SK-N-SH treated with all-trans-retinoic acid at 6 μM for 48 hours (cell line): ENCODE measurements around the gene CXCL17.

Experiments used
- ATAC-seq: fragments of 200-7000 bp; cut with Tn5 transposase; 3 replicates; pipeline ENCODE4 v1.9.1; 2020; ENCODE audit warnings: mild to moderate bottlenecking, moderate library complexity
- ARNTL ChIP-seq: fragments of 450-650 bp; formaldehyde crosslinking; IDR thresholded peaks from 2 replicates; pipeline ENCODE4 v1.5.0; 2020; ENCODE audit warnings: low read depth, mild to moderate bottlenecking, moderate library complexity, borderline replicate concordance
- BACH2 ChIP-seq: fragments of 250-450 bp; sonication (Bioruptor Pico); IDR thresholded peaks from 2 replicates; pipeline ENCODE4 v1.9.0; 2021; ENCODE audit warnings: mild to moderate bottlenecking, borderline replicate concordance
- ESRRG ChIP-seq: fragments of 250-450 bp; sonication (Bioruptor Pico); IDR thresholded peaks from 2 replicates; pipeline ENCODE4 v1.6.1; 2021; ENCODE audit warnings: mild to moderate bottlenecking
- GLIS3 ChIP-seq: fragments of 250-450 bp; sonication (Bioruptor Pico); IDR thresholded peaks from 2 replicates; pipeline ENCODE4 v1.5.0; 2020; ENCODE audit warnings: mild to moderate bottlenecking, moderate library complexity
- ISL1 ChIP-seq: fragments of 250-450 bp; sonication (Bioruptor Pico); IDR thresholded peaks from 2 replicates; pipeline ENCODE4 v2.1.2; 2022; ENCODE audit warnings: mild to moderate bottlenecking, moderate library complexity
- OSR1 ChIP-seq: fragments of 250-450 bp; sonication (Bioruptor Pico); IDR thresholded peaks from 2 replicates; pipeline ENCODE4 v1.8.0; 2022; ENCODE audit warnings: moderate library complexity, mild to moderate bottlenecking, inconsistent platforms
- PPARA ChIP-seq: fragments of 250-450 bp; sonication (Bioruptor Pico); IDR thresholded peaks from 2 replicates; pipeline ENCODE4 v1.5.0; 2020; ENCODE audit warnings: mild to moderate bottlenecking, borderline replicate concordance
- RARB ChIP-seq: fragments of 250-450 bp; sonication (Bioruptor Pico); IDR thresholded peaks from 2 replicates; pipeline ENCODE4 v1.8.0; 2021; ENCODE audit warnings: mild to moderate bottlenecking, moderate library complexity
- SNAI2 ChIP-seq: fragments of 250-450 bp; sonication (Bioruptor Pico); IDR thresholded peaks from 2 replicates; pipeline ENCODE4 v1.5.0; 2020; ENCODE audit warnings: mild to moderate bottlenecking, moderate library complexity
- TCF4 ChIP-seq: fragments of 250-450 bp; sonication (Bioruptor Pico); IDR thresholded peaks from 2 replicates; pipeline ENCODE4 v1.8.0; 2021; ENCODE audit warnings: mild to moderate bottlenecking, moderate library complexity, borderline replicate concordance
- TOX ChIP-seq: fragments of 250-450 bp; sonication (Bioruptor Pico); IDR thresholded peaks from 2 replicates; pipeline ENCODE4 v1.8.0; 2021; ENCODE audit warnings: mild to moderate bottlenecking, moderate library complexity, borderline replicate concordance
- ZC3H10 ChIP-seq: fragments of 250-450 bp; sonication (Bioruptor Pico); IDR thresholded peaks from 2 replicates; pipeline ENCODE4 v1.5.1; 2021; ENCODE audit warnings: mild to moderate bottlenecking, moderate library complexity
- ZFP3 ChIP-seq: fragments of 250-450 bp; sonication (Bioruptor Pico); IDR thresholded peaks from 2 replicates; pipeline ENCODE4 v1.5.0; 2020; ENCODE audit warnings: mild to moderate bottlenecking, moderate library complexity
- ZFP30 ChIP-seq: fragments of 450-650 bp; formaldehyde crosslinking; IDR thresholded peaks from 2 replicates; pipeline ENCODE4 v1.5.0; 2022; ENCODE audit warnings: mild to moderate bottlenecking, moderate library complexity
- ZNF565 ChIP-seq: fragments of 450-650 bp; formaldehyde crosslinking; conservative IDR thresholded peaks from 2 replicates; pipeline ENCODE4 v1.5.0; 2020; ENCODE audit warnings: low read depth, mild to moderate bottlenecking, moderate library complexity
- ZNF8 ChIP-seq: fragments of 450-650 bp; formaldehyde crosslinking; IDR thresholded peaks from 2 replicates; pipeline ENCODE4 v1.5.0; 2020; ENCODE audit warnings: mild to moderate bottlenecking, moderate library complexity
- TF ChIP-seq, protein P1 (sequence below): fragments of 250-450 bp; sonication (Bioruptor Pico); IDR thresholded peaks from 2 replicates; pipeline ENCODE4 v1.8.0; 2020; ENCODE audit warnings: mild to moderate bottlenecking, moderate library complexity, borderline replicate concordance
- TF ChIP-seq, protein P2 (sequence below): fragments of 250-450 bp; sonication (Bioruptor Pico); IDR thresholded peaks from 2 replicates; pipeline ENCODE4 v1.8.0; 2021; ENCODE audit warnings: low read depth, mild to moderate bottlenecking, moderate library complexity, borderline replicate concordance
- TF ChIP-seq, protein P3 (sequence below): fragments of 250-450 bp; sonication (Bioruptor Pico); IDR thresholded peaks from 2 replicates; pipeline ENCODE4 v1.5.0; 2020; ENCODE audit warnings: mild to moderate bottlenecking, moderate library complexity
- TF ChIP-seq, protein P4 (sequence below): fragments of 250-450 bp; sonication (Bioruptor Pico); IDR thresholded peaks from 2 replicates; pipeline ENCODE4 v1.5.1; 2020; ENCODE audit warnings: low read depth, mild to moderate bottlenecking, moderate library complexity

CXCL17 gene

DNA sequence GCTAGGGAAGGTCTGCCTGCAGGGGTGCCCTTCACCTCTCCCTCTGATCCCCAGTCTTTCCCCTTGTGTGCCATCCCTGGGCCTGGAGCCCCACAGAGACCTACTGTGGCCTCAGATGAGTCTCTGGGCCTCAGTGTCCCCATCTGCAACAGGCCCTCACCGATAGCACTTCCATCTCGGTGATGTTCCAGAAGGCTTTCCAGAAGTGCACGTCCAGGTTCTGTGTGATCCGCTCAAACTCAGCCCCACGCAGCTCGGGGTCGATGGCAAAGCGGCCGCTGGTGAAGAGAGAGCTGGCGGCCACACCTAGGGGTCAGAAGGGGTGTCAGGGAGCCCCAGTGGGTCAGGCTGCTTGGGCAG, 35.0 kb downstream of the CXCL17 start (continued):
- no peak for TF ChIP-seq OSR1 (CRISPR knock-in tag)
- TF ChIP-seq GLIS3 (CRISPR knock-in tag) = no peak
- TF ChIP-seq, protein P1, sequence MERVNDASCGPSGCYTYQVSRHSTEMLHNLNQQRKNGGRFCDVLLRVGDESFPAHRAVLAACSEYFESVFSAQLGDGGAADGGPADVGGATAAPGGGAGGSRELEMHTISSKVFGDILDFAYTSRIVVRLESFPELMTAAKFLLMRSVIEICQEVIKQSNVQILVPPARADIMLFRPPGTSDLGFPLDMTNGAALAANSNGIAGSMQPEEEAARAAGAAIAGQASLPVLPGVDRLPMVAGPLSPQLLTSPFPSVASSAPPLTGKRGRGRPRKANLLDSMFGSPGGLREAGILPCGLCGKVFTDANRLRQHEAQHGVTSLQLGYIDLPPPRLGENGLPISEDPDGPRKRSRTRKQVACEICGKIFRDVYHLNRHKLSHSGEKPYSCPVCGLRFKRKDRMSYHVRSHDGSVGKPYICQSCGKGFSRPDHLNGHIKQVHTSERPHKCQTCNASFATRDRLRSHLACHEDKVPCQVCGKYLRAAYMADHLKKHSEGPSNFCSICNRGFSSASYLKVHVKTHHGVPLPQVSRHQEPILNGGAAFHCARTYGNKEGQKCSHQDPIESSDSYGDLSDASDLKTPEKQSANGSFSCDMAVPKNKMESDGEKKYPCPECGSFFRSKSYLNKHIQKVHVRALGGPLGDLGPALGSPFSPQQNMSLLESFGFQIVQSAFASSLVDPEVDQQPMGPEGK (CRISPR knock-in tag) = no peak
- TF ChIP-seq, protein P2, sequence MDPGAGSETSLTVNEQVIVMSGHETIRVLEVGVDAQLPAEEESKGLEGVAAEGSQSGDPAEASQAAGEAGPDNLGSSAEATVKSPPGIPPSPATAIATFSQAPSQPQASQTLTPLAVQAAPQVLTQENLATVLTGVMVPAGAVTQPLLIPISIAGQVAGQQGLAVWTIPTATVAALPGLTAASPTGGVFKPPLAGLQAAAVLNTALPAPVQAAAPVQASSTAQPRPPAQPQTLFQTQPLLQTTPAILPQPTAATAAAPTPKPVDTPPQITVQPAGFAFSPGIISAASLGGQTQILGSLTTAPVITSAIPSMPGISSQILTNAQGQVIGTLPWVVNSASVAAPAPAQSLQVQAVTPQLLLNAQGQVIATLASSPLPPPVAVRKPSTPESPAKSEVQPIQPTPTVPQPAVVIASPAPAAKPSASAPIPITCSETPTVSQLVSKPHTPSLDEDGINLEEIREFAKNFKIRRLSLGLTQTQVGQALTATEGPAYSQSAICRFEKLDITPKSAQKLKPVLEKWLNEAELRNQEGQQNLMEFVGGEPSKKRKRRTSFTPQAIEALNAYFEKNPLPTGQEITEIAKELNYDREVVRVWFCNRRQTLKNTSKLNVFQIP (CRISPR knock-in tag) = no peak

DNA sequence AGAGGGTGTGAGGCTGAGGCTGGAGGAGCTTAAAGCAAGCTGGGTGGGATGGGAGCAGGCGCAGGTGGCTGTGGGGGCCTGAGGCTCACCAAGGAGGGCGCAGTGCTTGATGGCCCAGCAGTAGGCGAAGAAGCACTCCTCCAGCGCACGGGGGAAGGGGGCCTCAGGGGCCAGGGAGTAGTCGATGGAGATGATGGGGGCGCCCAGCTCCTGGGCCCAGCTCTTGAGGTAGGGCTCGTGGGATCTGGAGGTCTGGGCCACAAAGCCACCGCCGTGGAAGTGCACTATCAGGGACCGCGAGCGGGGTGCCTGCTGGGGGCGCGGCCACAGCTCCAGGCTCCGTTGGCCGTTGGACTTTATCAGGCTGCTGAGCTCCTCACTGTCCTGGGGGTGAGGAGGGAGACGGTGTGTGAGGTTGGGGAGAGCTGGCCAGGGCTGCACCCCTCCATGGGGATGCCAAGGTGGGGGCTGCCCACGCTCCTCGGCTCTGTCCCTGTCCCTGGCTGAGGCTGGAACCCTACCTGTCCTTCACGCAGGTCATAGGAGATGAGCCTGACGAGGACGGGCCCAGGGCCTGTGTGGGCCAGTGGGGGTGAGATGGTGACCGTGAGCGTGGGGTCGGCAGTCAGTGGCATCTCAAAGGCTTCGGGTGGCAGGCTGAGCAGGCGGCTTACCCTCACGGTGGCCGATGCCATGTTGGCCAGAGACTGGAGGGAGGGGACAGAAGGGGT, 35.5 kb downstream of the CXCL17 start:
- ATAC-seq = no peak
- TF ChIP-seq ISL1 (CRISPR knock-in tag) = no peak
- TF ChIP-seq, protein P3, sequence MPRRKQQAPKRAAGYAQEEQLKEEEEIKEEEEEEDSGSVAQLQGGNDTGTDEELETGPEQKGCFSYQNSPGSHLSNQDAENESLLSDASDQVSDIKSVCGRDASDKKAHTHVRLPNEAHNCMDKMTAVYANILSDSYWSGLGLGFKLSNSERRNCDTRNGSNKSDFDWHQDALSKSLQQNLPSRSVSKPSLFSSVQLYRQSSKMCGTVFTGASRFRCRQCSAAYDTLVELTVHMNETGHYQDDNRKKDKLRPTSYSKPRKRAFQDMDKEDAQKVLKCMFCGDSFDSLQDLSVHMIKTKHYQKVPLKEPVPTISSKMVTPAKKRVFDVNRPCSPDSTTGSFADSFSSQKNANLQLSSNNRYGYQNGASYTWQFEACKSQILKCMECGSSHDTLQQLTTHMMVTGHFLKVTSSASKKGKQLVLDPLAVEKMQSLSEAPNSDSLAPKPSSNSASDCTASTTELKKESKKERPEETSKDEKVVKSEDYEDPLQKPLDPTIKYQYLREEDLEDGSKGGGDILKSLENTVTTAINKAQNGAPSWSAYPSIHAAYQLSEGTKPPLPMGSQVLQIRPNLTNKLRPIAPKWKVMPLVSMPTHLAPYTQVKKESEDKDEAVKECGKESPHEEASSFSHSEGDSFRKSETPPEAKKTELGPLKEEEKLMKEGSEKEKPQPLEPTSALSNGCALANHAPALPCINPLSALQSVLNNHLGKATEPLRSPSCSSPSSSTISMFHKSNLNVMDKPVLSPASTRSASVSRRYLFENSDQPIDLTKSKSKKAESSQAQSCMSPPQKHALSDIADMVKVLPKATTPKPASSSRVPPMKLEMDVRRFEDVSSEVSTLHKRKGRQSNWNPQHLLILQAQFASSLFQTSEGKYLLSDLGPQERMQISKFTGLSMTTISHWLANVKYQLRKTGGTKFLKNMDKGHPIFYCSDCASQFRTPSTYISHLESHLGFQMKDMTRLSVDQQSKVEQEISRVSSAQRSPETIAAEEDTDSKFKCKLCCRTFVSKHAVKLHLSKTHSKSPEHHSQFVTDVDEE (CRISPR knock-in tag) = no peak
- no peak for TF ChIP-seq OSR1 (CRISPR knock-in tag)
- TF ChIP-seq, protein P1 (CRISPR knock-in tag) = no peak
- TF ChIP-seq RARB (CRISPR knock-in tag) = no peak
- no peak for TF ChIP-seq ZFP30
- no peak for TF ChIP-seq TOX (CRISPR knock-in tag)
- TF ChIP-seq, protein P4, sequence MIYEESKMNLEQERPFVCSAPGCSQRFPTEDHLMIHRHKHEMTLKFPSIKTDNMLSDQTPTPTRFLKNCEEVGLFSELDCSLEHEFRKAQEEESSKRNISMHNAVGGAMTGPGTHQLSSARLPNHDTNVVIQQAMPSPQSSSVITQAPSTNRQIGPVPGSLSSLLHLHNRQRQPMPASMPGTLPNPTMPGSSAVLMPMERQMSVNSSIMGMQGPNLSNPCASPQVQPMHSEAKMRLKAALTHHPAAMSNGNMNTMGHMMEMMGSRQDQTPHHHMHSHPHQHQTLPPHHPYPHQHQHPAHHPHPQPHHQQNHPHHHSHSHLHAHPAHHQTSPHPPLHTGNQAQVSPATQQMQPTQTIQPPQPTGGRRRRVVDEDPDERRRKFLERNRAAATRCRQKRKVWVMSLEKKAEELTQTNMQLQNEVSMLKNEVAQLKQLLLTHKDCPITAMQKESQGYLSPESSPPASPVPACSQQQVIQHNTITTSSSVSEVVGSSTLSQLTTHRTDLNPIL (CRISPR knock-in tag) = no peak
- TF ChIP-seq ZC3H10 (CRISPR knock-in tag) = no peak
- no peak for TF ChIP-seq ARNTL (CRISPR knock-in tag)
- TF ChIP-seq GLIS3 (CRISPR knock-in tag) = no peak
- no peak for TF ChIP-seq PPARA (CRISPR knock-in tag)
- no peak for TF ChIP-seq ZNF8 (CRISPR knock-in tag)
- TF ChIP-seq ZNF565 (CRISPR knock-in tag) = no peak
- no peak for TF ChIP-seq SNAI2
- TF ChIP-seq ESRRG = no peak
- no peak for TF ChIP-seq TCF4
- TF ChIP-seq ZFP3 (CRISPR knock-in tag) = no peak
- no peak for TF ChIP-seq BACH2

DNA sequence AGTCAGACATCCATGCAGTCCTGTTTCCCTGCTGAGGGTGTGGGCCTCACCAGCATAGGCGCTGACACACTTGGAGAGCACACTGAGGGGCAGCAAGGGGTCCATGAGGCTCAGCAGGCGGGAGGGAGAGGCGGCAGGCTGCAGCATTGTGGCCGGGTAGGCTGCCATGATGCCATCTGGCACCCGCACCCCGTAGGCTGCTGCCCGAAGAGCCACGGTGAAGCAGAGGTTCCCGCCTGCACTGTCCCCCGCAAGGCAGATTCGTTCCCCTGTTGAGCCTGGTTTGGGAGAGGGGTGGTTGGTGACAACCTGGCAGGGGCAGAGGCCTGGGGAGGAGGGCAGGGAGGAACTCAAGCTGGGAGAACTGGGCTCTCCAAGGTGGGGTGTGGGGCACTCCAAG, 36.6 kb downstream of the CXCL17 start:
- no peak for ATAC-seq
- TF ChIP-seq ZFP30 (no peak), TOX (CRISPR knock-in tag) (no peak), BACH2 (no peak), TCF4 (no peak), ZNF565 (CRISPR knock-in tag) (no peak), PPARA (CRISPR knock-in tag) (no peak), SNAI2 (no peak), ESRRG (no peak), ZFP3 (CRISPR knock-in tag) (no peak), OSR1 (CRISPR knock-in tag) (no peak)
- TF ChIP-seq, protein P2 (CRISPR knock-in tag) = no peak
- TF ChIP-seq, protein P3 (CRISPR knock-in tag) = no peak
